Kidney epithelial cell (primary cell): ENCODE data around the gene ZCCHC14. TPM values are rescaled to one million over a fixed set of nuclear protein-coding genes. Genes with fewer than 3 reads are reported as not detected.
A peak's percentile ranks its signal among the peaks of the same experiment; 100 is the strongest.
"Not testable (repeated sequence)": the region's sequence is repeated elsewhere in the genome, so short reads cannot be mapped to it uniquely, and the experiment has no call there.

Experiments
- DNase-seq: peaks from one replicate; pipeline ENCODE4 v3.0.0-alpha.2; 2010; ENCODE audit warnings: low read depth
- H3K27me3 ChIP-seq: 2 replicates; pipeline ENCODE4 v1.6.0; 2011; ENCODE audit warnings: low read length; ENCODE audit not compliant: control insufficient read depth, insufficient read depth
- H3K36me3 ChIP-seq: 2 replicates; pipeline ENCODE4 v1.5.1; 2011; ENCODE audit warnings: low read length; ENCODE audit not compliant: control insufficient read depth, insufficient read depth
- H3K4me3 ChIP-seq: 2 replicates; pipeline ENCODE4 v1.5.1; 2011; ENCODE audit warnings: low read depth, mild to moderate bottlenecking, control low read depth, low read length
- total RNA-seq: library from RNA; depleted of rRNA; stranded (reverse); fragments of >200 nt; gene quantifications from 2 replicates; pipeline ENCODE4 v1.2.3, GENCODE V29; 2015
- TF ChIP-seq, protein P1 (sequence below): IDR thresholded peaks from 2 replicates; pipeline ENCODE4 v1.5.1; 2011; ENCODE audit warnings: mild to moderate bottlenecking, moderate library complexity, low read length, control low read depth, inconsistent platforms; ENCODE audit not compliant: insufficient read depth, poor library complexity, severe bottlenecking

The ZCCHC14 gene
- total RNA-seq, 1 donor from 2014 or later: 34.6 TPM

DNA sequence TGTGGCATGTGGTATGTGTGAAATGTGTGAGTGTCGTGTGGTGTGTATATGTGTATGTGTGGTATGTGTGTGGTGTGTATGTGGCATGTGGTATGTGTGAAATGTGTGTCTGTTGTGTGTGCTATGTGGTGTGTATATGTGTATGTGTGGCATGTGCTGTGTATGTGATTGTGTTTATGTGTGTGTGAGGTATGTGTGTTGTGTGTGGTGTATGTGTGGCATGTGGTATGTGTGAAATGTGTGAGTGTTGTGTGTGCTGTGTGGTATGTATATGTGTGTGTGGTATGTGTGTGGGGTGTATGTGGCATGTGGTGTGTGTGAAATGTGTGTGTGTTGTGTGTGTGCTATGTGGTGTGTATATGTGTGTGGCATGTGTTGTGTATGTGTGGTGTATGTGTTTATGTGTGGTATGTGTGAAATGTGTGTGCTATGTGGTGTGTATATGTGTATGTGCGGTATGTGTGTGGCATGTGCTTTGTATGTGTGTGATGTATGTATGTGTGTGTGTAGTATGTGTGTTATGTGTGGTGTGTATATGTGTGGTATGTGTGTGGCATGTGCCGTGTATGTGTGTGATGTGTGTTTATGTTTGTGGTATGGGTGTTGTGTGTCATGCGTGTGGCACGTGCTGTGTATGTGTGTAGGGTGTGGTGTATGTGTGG is 9.6 kb upstream of the ZCCHC14 start:
- H3K4me3 ChIP-seq: no peak overlapping the region
- DNase-seq: no peak
- TF ChIP-seq, protein P1, sequence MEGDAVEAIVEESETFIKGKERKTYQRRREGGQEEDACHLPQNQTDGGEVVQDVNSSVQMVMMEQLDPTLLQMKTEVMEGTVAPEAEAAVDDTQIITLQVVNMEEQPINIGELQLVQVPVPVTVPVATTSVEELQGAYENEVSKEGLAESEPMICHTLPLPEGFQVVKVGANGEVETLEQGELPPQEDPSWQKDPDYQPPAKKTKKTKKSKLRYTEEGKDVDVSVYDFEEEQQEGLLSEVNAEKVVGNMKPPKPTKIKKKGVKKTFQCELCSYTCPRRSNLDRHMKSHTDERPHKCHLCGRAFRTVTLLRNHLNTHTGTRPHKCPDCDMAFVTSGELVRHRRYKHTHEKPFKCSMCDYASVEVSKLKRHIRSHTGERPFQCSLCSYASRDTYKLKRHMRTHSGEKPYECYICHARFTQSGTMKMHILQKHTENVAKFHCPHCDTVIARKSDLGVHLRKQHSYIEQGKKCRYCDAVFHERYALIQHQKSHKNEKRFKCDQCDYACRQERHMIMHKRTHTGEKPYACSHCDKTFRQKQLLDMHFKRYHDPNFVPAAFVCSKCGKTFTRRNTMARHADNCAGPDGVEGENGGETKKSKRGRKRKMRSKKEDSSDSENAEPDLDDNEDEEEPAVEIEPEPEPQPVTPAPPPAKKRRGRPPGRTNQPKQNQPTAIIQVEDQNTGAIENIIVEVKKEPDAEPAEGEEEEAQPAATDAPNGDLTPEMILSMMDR: no peak
- H3K36me3 ChIP-seq: no peaks in the 10 kb centered on the region
- peaks cover 2% of the 10 kb centered on the region for H3K27me3 ChIP-seq

DNA sequence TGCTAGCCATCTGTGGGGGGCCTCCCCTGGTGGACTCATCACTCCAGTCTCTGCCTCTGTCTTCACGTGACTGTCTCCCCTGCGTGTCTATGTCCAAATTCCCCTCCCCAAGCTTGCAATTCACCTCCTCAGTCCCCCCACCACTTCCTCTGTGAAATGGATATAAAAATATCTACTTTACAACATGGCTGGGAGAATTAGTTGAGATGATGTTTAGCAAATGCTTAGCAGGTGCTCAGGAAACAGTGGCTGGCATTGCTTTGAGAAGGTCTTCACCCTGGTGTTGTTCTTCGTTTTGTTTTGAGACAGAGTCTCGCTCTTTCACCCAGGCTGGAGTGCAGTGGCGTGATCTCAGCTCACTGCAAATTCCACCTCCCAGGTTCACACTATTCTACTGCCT is 8.3 kb upstream of the ZCCHC14 start:
- Histone ChIP-seq H3K4me3 (no peak overlapping the region), H3K36me3 (no peaks in the 10 kb centered on the region), H3K27me3 (peaks cover 2% of the 10 kb centered on the region)
- TF ChIP-seq, protein P1: no peak
- DNase-seq: no peak

DNA sequence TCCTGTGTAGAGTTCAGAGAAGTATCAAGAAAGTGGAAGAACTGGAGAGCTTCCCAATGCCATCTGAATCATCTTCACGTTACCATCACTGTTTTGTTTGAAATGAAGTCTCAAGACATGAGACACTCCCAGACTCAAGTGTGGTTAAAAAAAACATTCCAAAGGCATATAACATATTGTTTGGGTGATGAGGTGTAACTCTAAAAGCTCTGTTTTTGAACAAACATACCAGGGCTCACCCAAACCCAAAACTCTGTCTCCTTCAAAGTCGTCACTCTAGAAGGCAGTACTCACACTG is 6.3 kb upstream of the ZCCHC14 start:
- TF ChIP-seq, protein P1: no peak
- peak; percentile 54 for DNase-seq
- no peaks in the 10 kb centered on the region for H3K27me3 ChIP-seq
- H3K4me3 ChIP-seq: no peak overlapping the region
- no peaks in the 10 kb centered on the region for H3K36me3 ChIP-seq

DNA sequence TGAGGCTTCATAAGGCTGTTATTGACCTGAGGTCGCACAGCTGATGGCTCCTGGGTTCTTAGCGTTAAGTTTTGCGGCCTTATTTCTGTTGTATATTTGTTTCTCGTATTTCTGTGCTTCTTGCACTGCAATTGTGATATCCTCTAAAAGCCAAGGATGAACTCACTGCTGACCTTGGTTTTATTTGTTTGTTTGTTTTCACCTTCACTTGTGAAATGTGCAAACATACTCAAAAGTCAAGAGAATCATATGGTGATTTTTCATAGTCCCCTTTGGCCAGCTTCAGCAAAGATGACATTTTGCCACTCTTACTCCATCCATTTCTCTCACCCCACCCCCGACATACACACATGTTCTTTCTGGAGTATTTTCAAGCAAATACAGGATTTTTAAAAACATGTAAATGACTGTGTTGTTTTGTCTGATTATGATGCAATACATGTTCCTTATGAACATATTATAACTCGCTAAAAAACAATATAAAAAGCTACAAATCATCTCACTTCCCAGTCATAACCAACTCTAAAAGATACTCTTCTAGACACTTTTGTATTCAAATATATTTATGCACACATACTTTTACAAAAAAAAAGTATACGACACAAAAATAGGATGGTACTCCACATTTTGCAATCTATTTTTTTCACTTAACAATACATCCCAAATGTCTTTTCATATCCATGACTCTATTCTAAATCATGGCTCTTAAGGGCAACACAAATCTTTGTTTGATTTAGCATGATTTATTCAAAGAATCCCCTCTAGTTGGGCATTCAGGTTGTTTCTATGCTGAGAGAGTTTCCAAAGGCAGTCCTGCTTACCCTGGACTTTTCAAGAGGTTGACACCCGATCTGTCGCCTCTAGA is 5.7 kb upstream of the ZCCHC14 start:
- no peak overlapping the region for H3K4me3 ChIP-seq
- TF ChIP-seq, protein P1: no peak
- H3K36me3 ChIP-seq: no peaks in the 10 kb centered on the region
- DNase-seq: no peak
- H3K27me3 ChIP-seq: no peaks in the 10 kb centered on the region

DNA sequence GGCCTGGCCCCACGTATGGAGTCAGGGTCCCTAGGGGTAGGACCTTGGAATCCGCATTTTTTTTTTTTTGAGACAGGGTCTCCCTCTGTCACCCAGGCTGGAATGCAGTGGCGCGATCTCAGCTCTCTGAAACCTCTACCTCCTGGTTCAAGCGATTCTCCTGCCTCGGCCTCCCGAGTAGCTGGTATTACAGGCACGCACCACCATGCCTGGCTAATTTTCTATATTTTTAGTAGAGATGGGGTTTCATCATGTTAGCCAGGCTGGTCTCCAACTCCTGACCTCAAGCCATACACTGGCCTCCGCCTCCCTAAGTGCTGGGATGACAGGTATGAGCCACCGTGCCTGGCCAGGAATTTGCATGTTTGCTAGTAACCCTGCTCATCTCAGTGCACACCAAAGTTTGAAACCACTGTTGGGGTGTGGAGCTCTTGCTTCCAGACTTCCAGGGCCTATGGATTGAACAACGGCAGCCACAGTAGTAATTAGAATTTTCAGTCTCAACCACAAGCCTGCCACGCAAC is 5.0 kb upstream of the ZCCHC14 start:
- H3K4me3 ChIP-seq, H3K27me3 ChIP-seq, DNase-seq, H3K36me3 ChIP-seq: not testable (repeated sequence)

DNA sequence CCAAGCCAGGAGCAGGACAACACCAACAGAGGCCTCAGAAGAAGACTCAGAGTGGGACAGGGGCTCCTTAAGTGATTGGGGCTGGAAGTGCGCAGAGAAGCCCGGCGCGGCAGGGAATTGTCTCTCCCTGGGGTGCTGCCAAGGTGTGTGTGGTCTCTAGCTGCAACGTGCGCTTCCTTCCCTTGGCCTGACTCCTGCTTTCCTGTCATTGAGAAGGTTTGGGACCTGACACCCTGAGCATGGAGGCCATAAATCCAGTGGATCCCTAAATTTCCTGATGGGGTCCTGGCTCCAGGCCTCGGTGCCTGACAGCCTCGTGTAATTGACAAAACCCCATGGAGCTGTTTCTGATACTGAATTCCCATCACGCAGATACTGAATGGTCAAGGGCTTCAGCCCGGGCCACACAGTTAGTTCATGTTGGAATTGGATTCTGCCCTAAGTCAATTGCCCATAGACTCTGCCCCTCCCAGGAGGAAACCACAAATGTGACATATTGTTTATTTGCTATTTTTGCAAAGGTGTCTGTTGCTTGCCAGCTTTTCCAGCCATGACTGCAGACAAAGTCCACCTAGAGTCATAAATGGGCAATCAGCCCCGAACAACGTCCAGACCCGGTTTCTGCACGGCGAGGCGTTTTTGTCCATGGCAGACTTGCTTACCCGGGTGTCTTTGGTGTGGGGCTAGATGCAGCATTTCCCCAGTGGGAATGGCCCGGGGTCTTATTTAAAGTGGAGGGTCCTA is 4.4 kb upstream of the ZCCHC14 start:
- H3K4me3 ChIP-seq, H3K36me3 ChIP-seq, DNase-seq, H3K27me3 ChIP-seq: not testable (repeated sequence)
